ENCODE data around the gene BPIFA1.

GRCh38 chr20:33210371-33210770 is 25.4 kb upstream of the BPIFA1 start:
- TF ChIP-seq POLR2A (IDR thresholded peaks at IDR 0.05): no peak
- no peak for TF ChIP-seq CTCF (IDR thresholded peaks at IDR 0.05)
